HG02884 (cell line): ENCODE results near the gene PEAR1.

Experiments
- ATAC-seq: cut with Tn5 transposase; IDR thresholded peaks from one replicate; pipeline ENCODE4 v1.9.1; 2021; ENCODE audit warnings: mild to moderate bottlenecking, moderate library complexity; ENCODE audit not compliant: unreplicated experiment

PEAR1 gene

GRCh38 chr1:156860113-156860627 lies 33.3 kb upstream of the PEAR1 start:
- ATAC-seq: no peak

GRCh38 chr1:156860628-156861423 lies 32.7 kb upstream of the PEAR1 start, which contains the start of gene NTRK1:
Gene NTRK1 (plus strand): TSS chr1:156860865. CDS start chr1:156860935, 70 bp downstream.
- no peak for ATAC-seq

GRCh38 chr1:156862584-156862983 lies 30.9 kb upstream of the PEAR1 start:
- ATAC-seq: no peak

GRCh38 chr1:156862997-156863599 lies 30.4 kb upstream of the PEAR1 start:
- ATAC-seq: no peak

GRCh38 chr1:156863631-156864030 lies 29.9 kb upstream of the PEAR1 start:
- no peak for ATAC-seq

- no peak for ATAC-seq
These were observed 28.7 kb upstream of the PEAR1 start for GRCh38 chr1:156864796-156865195.

GRCh38 chr1:156865258-156865657 lies 28.3 kb upstream of the PEAR1 start:
- no peak for ATAC-seq

GRCh38 chr1:156865865-156866248 lies 27.7 kb upstream of the PEAR1 start:
- no peak for ATAC-seq

GRCh38 chr1:156866249-156866909 lies 27.1 kb upstream of the PEAR1 start:
- ATAC-seq: no peak

GRCh38 chr1:156868341-156868740 lies 25.2 kb upstream of the PEAR1 start:
- ATAC-seq: no peak

GRCh38 chr1:156869455-156869854 lies 24.1 kb upstream of the PEAR1 start:
- ATAC-seq: no peak

- no peak for ATAC-seq
These were observed 19.9 kb upstream of the PEAR1 start for GRCh38 chr1:156873659-156874058.

- no peak for ATAC-seq
These were observed 19.4 kb upstream of the PEAR1 start for GRCh38 chr1:156874142-156874541.

- ATAC-seq: no peak
These were observed 18.8 kb upstream of the PEAR1 start for GRCh38 chr1:156874572-156875340.

- ATAC-seq: no peak
These were observed 18.2 kb upstream of the PEAR1 start for GRCh38 chr1:156875341-156875615.

- ATAC-seq: no peak
These were observed 17.2 kb upstream of the PEAR1 start for GRCh38 chr1:156876281-156876680.

- ATAC-seq: no peak
These were observed 15.9 kb upstream of the PEAR1 start for GRCh38 chr1:156877433-156878170.

GRCh38 chr1:156879876-156880275 lies 13.6 kb upstream of the PEAR1 start:
- no peak for ATAC-seq

GRCh38 chr1:156880473-156880872 lies 13.0 kb upstream of the PEAR1 start:
- ATAC-seq: no peak

- no peak for ATAC-seq
These were observed 12.4 kb upstream of the PEAR1 start for GRCh38 chr1:156881101-156881500.

- ATAC-seq: no peak
These were observed 11.9 kb upstream of the PEAR1 start for GRCh38 chr1:156881663-156882062.
